Panc1 (cell line): Measurements from ENCODE around the gene PIP5K1C. TPM values are rescaled to one million over a fixed set of nuclear protein-coding genes. Genes with fewer than 3 reads are reported as not detected.
A peak's percentile ranks its signal among the peaks of the same experiment; 100 is the strongest.

Source experiments
- ATAC-seq: fragments of 200-7000 bp; cut with Tn5 transposase; 2 replicates; pipeline ENCODE4 v1.9.1; 2020; ENCODE audit warnings: mild to moderate bottlenecking, moderate library complexity
- BruUV-seq: library from RNA; stranded (reverse); fragments of 400-500 nt; replicated peaks from 2 replicates; lab custom pipeline; 2021; lab: Mats Ljungman, UMichigan
- CTCF ChIA-PET: fragments of 300-600 bp; sonication (Branson Sonifier 250); formaldehyde crosslinking; loops from one replicate; lab custom pipeline; 2022; ENCODE audit warnings: antibody characterized with exemption; lab: Charles Lee
- POLR2A ChIA-PET: fragments of 300-600 bp; sonication (Branson Sonifier 250); formaldehyde crosslinking; loops from one replicate; lab custom pipeline; 2022; ENCODE audit warnings: antibody characterized with exemption; lab: Charles Lee
- DNase-seq: peaks from one replicate; pipeline ENCODE4 v3.0.0-alpha.2; 2010; ENCODE audit warnings: low read depth, low spot score
- H3K27ac ChIP-seq: 2 replicates; pipeline ENCODE4 v1.5.1; 2011; ENCODE audit warnings: mild to moderate bottlenecking, low read length, inconsistent platforms
- H3K27me3 ChIP-seq: fragments of 200-500 bp; sonication (Bioruptor generic); 2 replicates; pipeline ENCODE4 v1.6.0; 2014; ENCODE audit warnings: low read length, inconsistent platforms; ENCODE audit not compliant: control insufficient read depth, insufficient read depth
- H3K36me3 ChIP-seq: fragments of 200-500 bp; sonication (Bioruptor generic); 2 replicates; pipeline ENCODE4 v1.5.1; 2014; ENCODE audit warnings: inconsistent platforms, mild to moderate bottlenecking, low read length, moderate library complexity; ENCODE audit not compliant: control insufficient read depth, insufficient read depth
- H3K4me1 ChIP-seq: 2 replicates; pipeline ENCODE4 v1.5.1; 2011; ENCODE audit warnings: inconsistent platforms, mild to moderate bottlenecking, low read length, moderate library complexity; ENCODE audit not compliant: control insufficient read depth, insufficient read depth
- H3K4me3 ChIP-seq, 2 experiments: 2 replicates each; pipeline ENCODE4 v1.5.1; 2011 to 2012; ENCODE audit warnings: low read depth in 2 of 2, low read length in 2 of 2, mild to moderate bottlenecking in 2 of 2, inconsistent platforms in 1 of 2, moderate library complexity in 1 of 2
- H3K9me3 ChIP-seq: fragments of 200-500 bp; sonication (Bioruptor generic); 2 replicates; pipeline ENCODE4 v1.5.1; 2014; ENCODE audit warnings: low read depth, mild to moderate bottlenecking, inconsistent platforms, low read length, moderate library complexity; ENCODE audit not compliant: control insufficient read depth, insufficient read depth
- POLR2AphosphoS5 ChIP-seq: IDR thresholded peaks from 2 replicates; pipeline ENCODE4 v1.6.1; 2012; ENCODE audit warnings: mild to moderate bottlenecking, low read depth, low read length, moderate library complexity
- REST ChIP-seq, 2 experiments: IDR thresholded peaks; 2 replicates each; pipeline ENCODE4 v1.6.1; 2011 to 2012; ENCODE audit warnings: low read depth in 2 of 2, control low read depth in 1 of 2, low read length in 1 of 2, mild to moderate bottlenecking in 1 of 2, moderate library complexity in 1 of 2; ENCODE audit not compliant: insufficient read depth in 1 of 2
- SIN3A ChIP-seq: IDR thresholded peaks from 2 replicates; pipeline ENCODE4 v1.6.1; 2012; ENCODE audit warnings: low read depth, mild to moderate bottlenecking, low read length, moderate library complexity, borderline replicate concordance; ENCODE audit not compliant: insufficient read depth
- TCF7L2 ChIP-seq: IDR thresholded peaks from 2 replicates; pipeline ENCODE4 v1.6.1; 2011; ENCODE audit warnings: mild to moderate bottlenecking, low read depth, low read length, inconsistent platforms
- in situ Hi-C: cut with HindIII; loops from 2 replicates; pipeline ENCODE4 v1.10.0; 2016; ENCODE audit warnings: low sequenced_read_pairs, low pct_unique_long_range_greater_than_20kb
- intact Hi-C: fragments of 100-400 bp; cut with micrococcal nuclease; formaldehyde crosslinking; loops from one replicate; pipeline ENCODE4 v1.10.0; 2022; ENCODE audit not compliant: unreplicated experiment
- total RNA-seq: library from RNA; stranded (reverse); gene quantifications from one replicate; pipeline ENCODE4 v1.2.1, GENCODE V29; 2021; ENCODE audit not compliant: unreplicated experiment
- TF ChIP-seq, protein P1 (sequence below): fragments of 450-650 bp; IDR thresholded peaks from 2 replicates; pipeline ENCODE4 v1.5.1; 2017; ENCODE audit warnings: mild to moderate bottlenecking

PIP5K1C gene
- total RNA-seq, 1 experiment from 2014 or later: 30.6 TPM

GRCh38 chr19:3693025-3693925, 7.0 kb downstream of the PIP5K1C start:
- TF ChIP-seq POLR2AphosphoS5: no peak
- TF ChIP-seq SIN3A: no peak
- no peak for TF ChIP-seq REST (IDR thresholded peaks at IDR 0.05; ENCODE audit: insufficient read depth in 1 of 2, low read depth in 2 of 2, low read length in 1 of 2)
- TF ChIP-seq, protein P1, sequence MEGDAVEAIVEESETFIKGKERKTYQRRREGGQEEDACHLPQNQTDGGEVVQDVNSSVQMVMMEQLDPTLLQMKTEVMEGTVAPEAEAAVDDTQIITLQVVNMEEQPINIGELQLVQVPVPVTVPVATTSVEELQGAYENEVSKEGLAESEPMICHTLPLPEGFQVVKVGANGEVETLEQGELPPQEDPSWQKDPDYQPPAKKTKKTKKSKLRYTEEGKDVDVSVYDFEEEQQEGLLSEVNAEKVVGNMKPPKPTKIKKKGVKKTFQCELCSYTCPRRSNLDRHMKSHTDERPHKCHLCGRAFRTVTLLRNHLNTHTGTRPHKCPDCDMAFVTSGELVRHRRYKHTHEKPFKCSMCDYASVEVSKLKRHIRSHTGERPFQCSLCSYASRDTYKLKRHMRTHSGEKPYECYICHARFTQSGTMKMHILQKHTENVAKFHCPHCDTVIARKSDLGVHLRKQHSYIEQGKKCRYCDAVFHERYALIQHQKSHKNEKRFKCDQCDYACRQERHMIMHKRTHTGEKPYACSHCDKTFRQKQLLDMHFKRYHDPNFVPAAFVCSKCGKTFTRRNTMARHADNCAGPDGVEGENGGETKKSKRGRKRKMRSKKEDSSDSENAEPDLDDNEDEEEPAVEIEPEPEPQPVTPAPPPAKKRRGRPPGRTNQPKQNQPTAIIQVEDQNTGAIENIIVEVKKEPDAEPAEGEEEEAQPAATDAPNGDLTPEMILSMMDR: no peak
- no peak for TF ChIP-seq TCF7L2
- no peak overlapping the region for H3K27ac ChIP-seq
- DNase-seq (no peak), ATAC-seq (no peak)
- H3K4me1 ChIP-seq: no peaks in the 10 kb centered on the region
- H3K27me3 ChIP-seq: no peaks in the 10 kb centered on the region
- CTCF ChIA-PET: interaction anchor here (0.6 kb wide), 1 partner anchor 82 kb away, joined by 3 read pairs; no protein-coding TSS in a partner anchor
- intact Hi-C loops (no loop called here), in situ Hi-C loops (no loop called here)
- no peaks in the 10 kb centered on the region for H3K36me3 ChIP-seq
- H3K9me3 ChIP-seq: no peaks in the 10 kb centered on the region
- H3K4me3 ChIP-seq: no peak overlapping the region
- POLR2A ChIA-PET: no interaction called here
- no TSS peak for BruUV-seq

- DNase-seq (no peak), ATAC-seq (no peak)
- ChIA-PET POLR2A (interaction anchor here (0.6 kb wide), 1 partner anchor 103 kb away, joined by 6 read pairs; no protein-coding TSS in a partner anchor), CTCF (interaction anchor here (0.6 kb wide), 1 partner anchor 83 kb away, joined by 3 read pairs; no protein-coding TSS in a partner anchor)
- no TSS peak for BruUV-seq
- no peak overlapping the region for H3K4me3 ChIP-seq
- H3K36me3 ChIP-seq: no peaks in the 10 kb centered on the region
- TF ChIP-seq SIN3A: no peak
- TF ChIP-seq, protein P1: peak; percentile 78
- no peak for TF ChIP-seq TCF7L2
- in situ Hi-C loops (no loop called here), intact Hi-C loops (no loop called here)
- no peak overlapping the region for H3K27ac ChIP-seq
- H3K9me3 ChIP-seq: no peaks in the 10 kb centered on the region
- H3K4me1 ChIP-seq: no peaks in the 10 kb centered on the region; the same call in 1 of the 2 replicates
- H3K27me3 ChIP-seq: no peaks in the 10 kb centered on the region
These were observed 7.9 kb downstream of the PIP5K1C start for GRCh38 chr19:3692141-3693024.
